Measurements from ENCODE around the gene HDAC7.
"Not testable (repeated sequence)": the region's sequence is repeated elsewhere in the genome, so short reads cannot be mapped to it uniquely, and the experiment has no call there.

The HDAC7 gene

DNA sequence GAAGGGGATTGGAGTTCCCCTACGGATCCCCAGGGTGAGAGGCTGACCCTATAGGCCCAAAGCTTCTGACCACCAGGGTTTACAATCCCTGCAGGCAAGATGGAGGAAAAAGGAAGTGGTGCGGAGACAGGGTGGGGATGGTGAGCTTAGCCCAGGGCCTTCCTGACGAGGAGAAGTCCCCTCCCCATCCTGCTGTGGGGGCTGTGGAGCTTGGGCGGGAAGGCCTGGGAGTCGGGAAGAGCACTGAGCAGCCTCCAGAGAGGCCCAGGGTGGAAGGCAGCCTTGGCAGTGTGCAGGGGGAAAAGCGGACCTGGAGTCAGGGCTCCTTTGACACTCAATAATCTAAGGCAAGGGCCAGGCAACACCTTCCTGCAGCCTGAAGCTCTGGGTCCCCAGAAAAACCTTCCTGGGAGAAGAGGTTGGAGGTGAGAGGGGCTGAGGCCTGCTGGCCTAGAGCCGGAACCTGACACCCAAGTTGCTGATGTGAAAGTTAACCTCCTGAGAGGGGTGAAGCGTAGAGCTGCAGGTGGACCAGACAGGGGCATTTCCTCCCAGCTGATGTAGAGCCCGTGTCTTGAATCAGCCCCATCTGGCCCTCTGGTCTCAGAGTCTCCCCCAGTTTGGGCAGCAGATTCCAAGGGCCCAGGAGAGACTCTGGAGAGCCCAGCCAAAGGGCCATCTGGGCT, 6.0 kb downstream of the HDAC7 start:
- DNase-seq (ENCODE audit: low spot score) (no peak), FAIRE-seq (no peak)

DNA sequence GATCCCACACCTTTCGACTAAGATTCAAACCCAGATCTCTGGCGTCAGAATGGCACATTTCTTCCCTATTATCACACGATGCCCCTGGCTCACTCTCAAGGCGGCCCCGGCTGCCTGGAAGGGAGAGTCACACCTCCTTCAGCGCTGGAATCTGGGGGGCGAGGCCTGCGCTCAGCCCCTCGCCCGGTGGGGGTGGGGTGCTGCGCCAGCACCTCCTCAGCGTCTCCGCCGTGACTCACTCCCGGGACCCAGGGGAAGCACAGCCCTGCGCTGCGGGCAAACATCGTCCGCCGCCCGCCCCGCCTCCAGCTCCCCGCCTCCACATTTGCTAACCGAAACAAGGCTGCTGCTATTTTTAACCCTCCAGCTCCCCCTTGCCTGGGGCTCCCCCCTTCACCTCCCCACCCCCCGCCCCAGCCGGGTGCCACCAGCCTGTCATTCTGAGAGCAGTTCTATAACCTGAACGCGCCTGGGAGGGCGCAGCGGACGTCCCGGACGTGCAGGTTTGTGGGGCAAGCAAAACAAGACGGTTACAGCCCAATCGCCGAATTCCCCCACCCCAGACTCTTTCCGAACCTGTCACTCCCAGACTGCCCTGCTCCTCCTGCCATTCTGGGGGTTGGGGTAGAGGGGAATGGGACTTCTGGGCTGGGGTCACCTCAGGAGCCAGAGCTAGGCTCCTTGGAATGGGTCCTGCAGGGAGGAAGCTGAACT, 6.7 kb downstream of the HDAC7 start:
- DNase-seq (ENCODE audit: low spot score) (peak; percentile 73), FAIRE-seq (no peak)

DNA sequence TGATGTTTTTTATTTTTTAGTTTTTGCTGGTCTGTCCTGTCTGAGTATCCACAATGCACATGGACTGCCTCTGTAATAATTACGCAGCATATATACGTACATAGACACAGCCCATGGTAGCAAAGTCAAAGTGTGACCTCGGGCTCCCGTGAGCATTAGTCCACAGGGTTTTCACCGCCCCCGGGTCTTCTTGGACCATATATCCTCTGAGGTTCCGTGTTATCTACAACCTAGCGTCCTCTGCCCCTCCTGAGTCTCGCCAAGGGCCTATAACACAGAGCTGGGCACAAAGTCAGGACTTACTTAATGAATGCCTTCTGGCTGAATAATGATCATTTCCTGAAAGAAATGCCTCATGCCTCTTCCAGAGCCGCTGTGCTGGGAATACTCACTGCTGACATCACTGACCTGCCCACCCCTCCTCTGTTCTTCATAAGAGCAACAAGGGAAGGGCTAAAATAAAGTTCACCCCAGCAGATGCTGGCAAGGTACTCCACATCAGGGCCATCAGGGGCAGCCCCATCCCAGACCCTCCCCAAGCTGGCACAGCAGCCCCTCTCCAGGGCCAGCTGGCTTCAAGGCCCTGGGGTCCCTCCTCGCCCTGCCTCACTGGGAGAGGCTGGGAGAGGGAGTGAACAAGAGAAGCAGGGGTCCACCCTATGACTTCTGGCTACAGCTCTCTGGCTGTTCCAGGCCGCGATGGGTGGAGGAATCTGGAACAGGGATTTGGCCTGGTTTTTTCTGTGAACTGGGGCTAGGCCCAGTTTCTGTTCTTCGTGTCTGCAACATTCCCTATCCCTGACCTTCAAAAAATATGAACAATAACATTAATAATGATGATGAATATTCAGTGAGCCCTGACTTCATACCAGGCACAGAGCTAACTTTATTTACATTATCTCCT, 7.9 kb downstream of the HDAC7 start:
- FAIRE-seq = no peak
- DNase-seq (ENCODE audit: low spot score) = peak; percentile 35

DNA sequence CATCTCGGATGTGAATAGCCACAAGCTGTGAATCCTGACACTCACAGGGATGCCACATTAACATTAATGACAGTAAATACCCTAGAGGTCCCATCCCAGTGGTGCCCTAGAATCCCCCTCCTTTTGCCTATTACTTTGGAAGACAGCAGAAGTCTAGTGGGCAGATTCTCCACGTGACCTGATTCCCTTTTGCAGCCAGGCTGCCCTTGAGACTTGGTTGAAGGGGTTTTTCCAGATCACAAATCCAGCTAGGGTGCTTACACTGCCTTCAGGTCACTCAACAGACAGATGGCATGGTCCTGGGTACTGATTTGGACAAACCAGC, 8.7 kb downstream of the HDAC7 start:
- FAIRE-seq = no peak

DNA sequence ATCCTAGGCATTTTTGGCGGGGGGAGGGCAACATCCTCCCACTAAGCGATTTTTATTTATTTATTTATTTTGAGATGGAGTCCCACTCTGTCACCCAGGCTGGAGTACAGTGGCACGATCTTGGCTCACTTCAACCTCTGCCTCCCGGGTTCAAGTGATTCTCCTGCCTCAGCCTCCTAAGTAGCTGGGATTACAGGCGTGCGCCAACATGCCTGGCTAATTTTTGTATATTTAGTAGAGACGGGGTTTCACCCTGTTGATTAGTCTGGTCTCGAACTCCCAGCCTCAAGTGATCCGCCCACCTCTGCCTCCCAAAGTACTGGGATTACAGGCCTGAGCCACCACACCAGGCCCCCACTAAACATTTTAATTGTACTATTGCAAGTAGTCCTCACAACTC, 10.2 kb downstream of the HDAC7 start:
- not testable (repeated sequence) for FAIRE-seq; DNase-seq (ENCODE audit: low spot score)

More for the DNA sequence above, 8.7 kb downstream of the HDAC7 start:
- DNase-seq (ENCODE audit: low spot score) = no peak

DNA sequence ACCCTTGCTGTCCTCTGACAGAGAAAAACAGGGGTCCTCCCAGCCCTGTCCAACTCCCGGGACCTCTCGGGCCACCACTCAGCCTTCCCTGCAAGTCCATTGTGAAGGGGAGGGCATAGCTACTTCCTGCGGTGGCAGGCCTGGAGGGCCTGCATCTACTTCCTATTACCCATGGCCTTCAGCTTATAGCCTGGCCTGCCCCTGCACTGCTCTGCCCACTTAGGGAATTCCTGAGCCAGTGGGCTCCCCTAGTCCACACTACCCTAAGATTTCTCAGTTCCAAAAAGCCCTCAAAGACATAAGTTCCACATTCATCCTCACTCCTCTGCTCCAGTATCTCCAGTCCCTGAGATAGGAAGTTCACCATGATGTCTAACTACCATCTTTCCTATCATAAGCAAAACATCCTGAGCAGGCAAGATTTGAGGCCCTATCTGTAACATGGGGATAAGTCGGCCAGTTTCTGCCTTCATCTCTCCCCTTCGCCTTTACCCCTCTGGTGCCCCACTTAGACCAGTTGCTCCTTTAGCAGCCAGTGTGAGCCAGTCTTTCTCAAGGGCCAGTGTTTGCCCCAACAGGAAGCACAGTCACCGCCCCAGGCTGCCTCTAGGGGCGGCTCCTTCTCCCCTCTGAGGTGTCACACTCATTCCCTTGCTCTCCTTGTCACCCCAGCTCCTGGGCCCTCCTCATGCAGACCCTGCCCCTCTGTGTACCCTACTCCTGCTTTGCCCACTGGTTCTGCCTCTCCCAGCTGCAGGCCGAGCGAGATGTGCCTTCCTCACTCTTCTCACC, 10.9 kb downstream of the HDAC7 start:
- no peak for FAIRE-seq
- DNase-seq (ENCODE audit: low spot score) = no peak

DNA sequence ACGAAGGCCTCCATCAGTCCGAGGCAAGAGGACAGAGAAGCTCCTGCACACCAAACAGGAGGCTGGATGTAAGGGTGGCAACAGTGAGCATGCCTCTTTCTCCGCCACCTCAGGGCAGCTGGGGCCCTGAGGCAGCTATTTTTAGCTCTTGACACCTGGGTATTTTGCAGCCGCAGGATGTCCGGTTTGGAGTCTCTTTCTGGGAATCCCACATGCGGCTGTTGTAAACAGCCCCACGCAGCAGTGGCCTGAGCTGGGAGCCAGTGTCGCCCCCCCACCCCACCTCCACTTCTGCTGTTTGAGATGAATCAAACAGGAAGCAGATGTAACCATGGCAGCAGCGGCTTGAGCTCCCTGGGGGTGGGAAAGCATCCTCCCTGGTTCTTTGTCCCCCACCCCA, 11.7 kb downstream of the HDAC7 start:
- no peak for DNase-seq (ENCODE audit: low spot score)

DNA sequence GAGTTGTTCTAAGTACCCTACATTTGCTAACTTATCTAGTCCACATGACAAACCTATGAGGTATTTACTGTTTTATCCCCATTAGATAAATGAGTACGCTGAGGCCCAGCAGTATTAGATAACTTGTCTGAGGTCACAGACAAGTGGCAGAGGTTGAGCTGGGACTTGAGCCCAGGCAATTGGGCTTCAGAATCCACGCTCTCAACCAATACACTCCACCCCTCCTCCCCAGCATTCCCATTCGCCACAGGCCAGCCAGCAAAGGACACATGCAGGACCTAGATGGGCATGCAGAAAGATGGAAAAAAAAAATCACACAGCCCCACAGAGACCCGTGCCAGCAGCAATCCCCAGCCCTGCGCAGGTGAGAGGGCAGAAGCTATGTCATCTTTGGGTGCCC, 12.4 kb downstream of the HDAC7 start:
- DNase-seq (ENCODE audit: low spot score) (no peak), FAIRE-seq (no peak)

More for the DNA sequence above, 11.7 kb downstream of the HDAC7 start:
- no peak for FAIRE-seq

DNA sequence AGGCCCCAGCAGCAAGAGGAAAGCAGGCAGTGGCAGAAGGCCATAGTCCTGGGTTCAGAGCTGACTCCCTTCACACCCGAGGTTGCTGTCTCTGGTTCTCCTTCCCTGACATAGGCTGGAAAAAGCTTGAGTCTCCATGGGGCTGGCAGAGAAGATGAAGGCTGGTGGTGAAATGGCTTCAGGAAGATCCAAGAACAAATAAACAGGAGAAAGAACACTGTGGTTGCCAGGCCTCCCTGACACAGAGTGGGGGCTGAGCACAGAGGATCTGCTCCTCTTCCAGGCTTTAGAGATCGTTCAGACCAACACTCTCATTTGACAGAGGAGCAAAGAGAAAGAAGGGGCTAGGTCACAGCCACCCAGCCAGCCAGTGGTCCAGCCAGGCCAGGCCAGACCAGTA, 14.3 kb downstream of the HDAC7 start:
- DNase-seq (ENCODE audit: low spot score) (no peak), FAIRE-seq (no peak)

DNA sequence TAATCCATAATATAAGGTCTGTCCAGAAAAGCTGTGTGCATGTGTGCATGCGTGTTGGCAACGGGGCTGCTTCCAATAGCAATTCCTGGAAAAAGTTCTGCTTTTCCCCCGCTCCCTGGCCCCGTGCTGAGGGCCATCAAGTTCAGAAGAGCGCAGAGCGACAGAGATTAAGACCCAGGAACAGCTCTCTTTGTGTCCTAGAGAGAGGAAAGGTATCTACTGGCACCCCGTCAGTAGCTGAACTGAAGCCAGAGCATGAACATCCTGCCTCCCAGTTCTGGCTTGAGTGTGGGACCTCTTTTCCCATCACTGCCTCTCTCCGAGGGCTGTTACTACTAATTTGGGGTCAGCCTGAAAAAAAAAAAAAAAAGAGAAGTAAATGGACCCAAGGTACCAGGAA, 15.5 kb downstream of the HDAC7 start:
- FAIRE-seq = no peak

DNA sequence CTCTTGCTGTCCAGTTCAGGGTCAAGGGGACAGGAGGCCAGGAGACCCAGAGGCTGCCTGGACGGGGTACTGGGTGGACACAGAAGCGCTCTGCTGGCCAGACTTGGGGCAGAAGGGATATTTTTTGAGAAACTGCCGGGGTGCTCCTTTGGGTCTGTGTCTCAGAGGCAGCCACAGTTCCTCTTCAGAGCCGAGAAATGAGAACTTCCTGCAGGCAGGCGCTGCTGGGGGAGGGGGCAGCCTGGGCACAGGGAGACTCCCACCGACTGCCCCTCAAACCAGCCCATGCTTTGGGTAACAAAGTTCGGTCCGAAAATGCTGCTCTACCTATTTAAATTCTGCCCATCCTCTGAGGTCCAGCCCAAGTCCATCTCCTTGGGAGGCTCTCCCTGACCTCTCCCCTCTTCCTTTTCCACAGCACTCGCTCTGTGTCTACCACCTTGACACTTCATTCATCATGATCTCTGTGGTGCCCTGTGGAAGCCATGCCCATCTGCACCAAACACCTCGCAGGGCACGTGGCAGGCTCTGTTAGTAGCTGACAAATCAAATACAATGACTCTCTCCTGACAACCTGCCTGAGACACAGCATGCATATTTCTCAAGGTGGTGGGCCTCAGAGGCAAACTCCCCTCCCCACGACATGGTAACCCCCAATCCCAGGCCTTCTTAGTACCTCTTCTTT, 16.4 kb downstream of the HDAC7 start:
- DNase-seq (ENCODE audit: low spot score) (no peak), FAIRE-seq (no peak)

More for the DNA sequence above, 15.5 kb downstream of the HDAC7 start:
- DNase-seq (ENCODE audit: low spot score) = no peak

DNA sequence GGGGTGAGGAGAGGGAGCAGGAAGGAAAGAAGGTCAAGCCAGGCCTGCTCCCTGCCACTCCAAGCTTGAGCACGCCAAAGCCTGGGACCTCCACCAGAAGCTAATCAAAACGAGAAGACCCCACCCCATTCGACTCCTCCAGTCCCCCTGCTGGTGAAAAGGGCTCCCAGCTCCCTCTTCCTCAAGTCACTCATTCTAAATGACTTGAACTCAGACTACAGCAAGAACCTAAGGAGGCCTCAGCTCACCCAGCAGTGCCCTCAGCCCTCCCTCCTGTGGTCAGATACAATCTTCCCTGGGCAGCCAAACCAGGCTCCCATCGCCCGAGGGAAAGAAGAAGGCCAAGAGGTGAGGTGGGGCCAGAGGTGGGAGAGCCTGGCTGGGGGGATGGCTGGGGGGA, 17.4 kb downstream of the HDAC7 start:
- no peak for DNase-seq (ENCODE audit: low spot score)
- FAIRE-seq = no peak

DNA sequence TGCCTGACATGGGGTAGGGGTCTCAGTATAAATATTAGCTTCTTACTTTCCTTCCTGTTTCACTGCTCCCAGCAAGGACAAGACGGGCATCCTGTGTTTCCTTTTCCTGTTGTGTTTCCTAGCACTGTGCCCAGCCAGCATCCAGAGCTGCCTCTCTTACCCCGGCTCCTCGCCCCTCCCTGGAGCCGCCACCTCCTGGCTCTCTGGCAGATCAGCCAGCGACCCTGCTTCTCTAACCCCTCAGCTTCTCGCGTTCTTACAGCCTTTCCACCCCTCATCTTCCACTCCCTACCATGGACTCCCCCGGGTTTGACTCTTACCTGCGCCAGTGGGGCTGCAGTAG, 17.8 kb downstream of the HDAC7 start:
- DNase-seq (ENCODE audit: low spot score) (no peak), FAIRE-seq (no peak)

DNA sequence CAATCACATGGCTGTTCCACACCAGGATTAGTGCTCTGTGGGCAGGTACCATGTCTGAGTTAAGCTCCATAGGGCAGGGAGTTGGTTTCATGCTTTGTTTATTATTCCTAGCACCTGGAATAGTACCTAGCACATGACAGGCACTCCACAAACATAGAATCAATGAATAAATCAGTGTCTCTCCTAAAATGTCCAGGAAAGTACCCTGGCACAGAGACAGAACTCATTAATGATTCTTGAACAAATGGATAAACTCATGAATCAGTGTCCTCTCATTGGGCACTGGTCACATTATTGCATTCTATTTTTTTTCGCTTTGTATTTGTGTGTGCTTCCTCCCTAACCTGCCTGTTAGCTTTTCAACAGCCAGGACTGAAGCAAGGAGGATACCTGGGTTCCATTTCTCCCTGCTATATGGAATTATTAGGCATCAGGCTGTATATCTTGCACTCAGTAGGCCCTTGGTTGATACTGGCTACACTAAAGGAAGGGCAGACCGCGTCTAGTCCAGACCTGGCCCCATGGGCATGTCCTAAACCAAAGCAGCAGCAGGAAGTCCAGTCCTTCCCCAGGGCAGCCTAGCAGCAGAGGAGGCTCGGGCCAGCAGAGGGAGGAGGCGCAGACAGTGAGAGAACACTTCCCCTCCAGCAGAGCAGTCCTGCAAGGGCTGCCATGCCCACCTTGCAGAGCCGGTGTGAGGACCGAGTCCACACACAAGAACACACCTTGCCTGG, 18.4 kb downstream of the HDAC7 start:
- DNase-seq (ENCODE audit: low spot score) (no peak), FAIRE-seq (no peak)

DNA sequence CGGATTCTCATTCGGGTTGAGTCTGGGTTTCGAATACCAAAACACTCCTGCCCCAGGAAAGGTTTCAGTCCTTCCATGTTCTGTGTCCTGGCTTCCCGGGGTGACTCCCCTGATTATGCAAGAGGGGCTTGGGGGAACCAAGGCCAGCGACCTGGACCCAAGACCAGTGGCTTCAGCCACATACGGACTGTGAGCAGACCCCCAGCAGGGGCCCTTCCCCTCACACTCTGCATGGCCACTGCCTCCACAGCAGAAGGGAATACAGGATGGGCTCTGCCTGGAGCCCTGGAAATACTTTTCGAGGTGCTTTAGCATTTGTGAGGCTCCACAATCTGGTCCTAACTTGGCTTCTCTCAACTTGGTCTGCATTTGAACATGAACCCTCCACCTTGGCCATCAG, 19.1 kb downstream of the HDAC7 start:
- FAIRE-seq = no peak
- no peak for DNase-seq (ENCODE audit: low spot score)

DNA sequence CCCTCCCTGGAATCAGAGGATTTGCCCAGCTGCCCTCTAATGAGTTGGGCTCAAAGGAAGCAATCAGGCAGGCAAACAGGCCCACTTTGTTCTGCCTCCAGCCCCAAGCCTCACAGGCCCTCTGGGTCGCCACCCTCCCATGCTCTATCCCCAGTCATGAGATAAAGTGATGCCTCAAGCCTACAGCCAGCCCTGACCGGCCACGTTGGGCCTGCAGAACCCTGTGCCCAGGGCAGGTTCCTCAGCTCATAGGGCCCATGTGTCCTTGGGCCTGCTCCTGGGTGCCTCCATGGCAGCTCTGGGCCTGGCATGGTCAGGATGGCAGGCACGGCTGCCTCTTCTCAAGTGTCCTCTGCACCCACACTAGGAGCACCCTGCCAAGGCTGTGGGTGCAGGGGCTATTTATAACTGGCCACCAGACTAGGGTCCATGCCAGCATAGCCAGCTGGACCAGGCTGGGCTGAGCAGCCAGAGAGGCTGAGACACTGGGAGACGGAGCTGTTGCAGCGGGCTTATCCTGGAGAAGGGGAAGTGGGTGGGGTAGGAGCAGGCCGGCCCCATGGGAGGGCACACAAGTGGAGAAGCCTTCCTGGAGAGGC, 20.2 kb downstream of the HDAC7 start:
- FAIRE-seq = no peak

DNA sequence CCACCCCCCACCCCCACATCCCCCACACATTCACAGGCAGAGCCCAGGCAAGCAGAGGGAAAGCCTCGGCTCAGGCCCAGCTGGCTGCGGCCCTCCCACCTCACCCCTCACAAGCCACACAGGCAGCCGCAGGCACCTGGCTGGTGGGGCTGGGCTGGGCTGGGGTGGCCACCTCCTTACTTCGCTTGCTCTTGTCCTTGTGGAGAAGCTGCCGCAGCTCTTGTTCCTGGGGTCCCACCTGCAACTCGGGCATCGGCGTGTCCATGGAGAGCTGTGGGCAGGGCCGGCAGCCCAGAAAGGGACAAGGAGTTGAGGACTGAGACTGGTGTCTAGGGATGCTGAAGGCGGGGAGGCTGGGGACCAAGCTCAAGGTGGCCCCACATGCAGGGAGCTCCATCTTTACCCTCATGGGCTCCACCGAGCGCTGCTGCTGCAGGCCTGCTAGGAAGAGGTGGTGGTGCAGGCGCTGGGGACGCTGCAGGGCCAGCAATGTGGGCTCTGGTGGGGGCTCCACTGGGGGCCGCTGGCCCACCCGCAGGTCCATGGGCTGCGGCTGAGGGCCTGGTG, 21.2 kb downstream of the HDAC7 start:
- DNase-seq (ENCODE audit: low spot score) = no peak
- FAIRE-seq = no peak

More for the DNA sequence above, 20.2 kb downstream of the HDAC7 start:
- DNase-seq (ENCODE audit: low spot score) = no peak

DNA sequence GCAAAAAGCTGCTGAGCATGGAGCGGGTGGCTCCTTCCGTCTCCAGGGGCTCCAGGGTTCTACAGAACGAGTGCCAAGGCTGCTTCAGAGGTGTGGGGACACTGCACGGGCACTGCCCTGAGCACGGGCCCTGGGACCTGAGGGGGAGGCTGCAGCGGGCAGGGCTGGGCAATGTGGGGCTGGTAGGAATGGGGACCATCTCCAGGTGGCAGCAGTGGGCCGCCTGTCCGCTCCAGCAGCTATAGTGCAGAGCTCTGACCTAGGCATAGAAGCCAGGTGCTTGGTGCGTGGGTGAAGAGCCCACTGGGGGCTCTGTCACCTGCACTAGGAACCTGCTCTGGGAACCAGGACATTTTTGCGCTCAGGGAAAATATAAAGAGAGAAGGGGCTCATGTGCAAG, 22.3 kb downstream of the HDAC7 start:
- DNase-seq (ENCODE audit: low spot score) (no peak), FAIRE-seq (no peak)

DNA sequence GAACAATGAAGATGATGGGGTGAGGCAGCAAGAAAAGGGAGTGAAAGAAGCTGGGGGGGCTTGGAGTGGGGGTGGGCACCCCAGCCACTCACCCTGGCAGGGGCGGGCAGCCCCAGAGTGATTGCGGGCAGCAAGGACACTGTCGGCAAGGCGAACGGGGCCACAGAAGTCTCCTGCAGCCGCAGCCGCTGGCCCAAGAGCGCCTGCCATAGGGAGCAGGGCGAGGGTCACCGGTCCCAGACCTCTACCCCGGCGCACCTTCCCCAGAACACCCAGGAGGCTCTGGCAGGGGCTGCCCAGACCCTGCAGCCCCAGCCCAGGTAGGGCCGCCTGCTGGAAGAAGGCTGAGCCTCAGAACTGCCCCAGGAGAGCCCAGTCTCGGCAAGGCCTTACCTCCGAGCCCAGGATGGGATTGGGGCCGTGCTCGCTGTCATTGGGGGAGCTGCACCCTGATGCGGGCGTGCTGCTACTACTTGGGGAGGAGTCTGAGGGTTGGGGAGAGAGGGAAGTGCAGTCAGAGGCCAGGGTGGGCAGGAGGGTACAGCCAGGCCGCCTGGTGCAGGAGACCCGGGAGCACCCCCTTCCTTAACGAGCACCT, 23.8 kb downstream of the HDAC7 start:
- DNase-seq (ENCODE audit: low spot score) = no peak
- no peak for FAIRE-seq

Measured in RCC 7860 (cell line).